Stimulated activated CD8-positive, alpha-beta memory T cell treated with anti-CD3 and anti-CD28 coated beads, Interleukin-15, amount 100 ng/mL, for 24 hours (primary cell): ENCODE data around the gene MIPOL1.
"Not testable (repeated sequence)": the region's sequence is repeated elsewhere in the genome, so short reads cannot be mapped to it uniquely, and the experiment has no call there.

Source experiments
- DNase-seq: peaks from one replicate; pipeline ENCODE4 v3.0.0-alpha.2; 2020; ENCODE audit warnings: low read depth

Gene MIPOL1

GRCh38 chr14:37284760-37285159 is 87.0 kb downstream of the MIPOL1 start:
- no peak for DNase-seq

GRCh38 chr14:37285220-37285619 is 87.5 kb downstream of the MIPOL1 start:
- DNase-seq = no peak

GRCh38 chr14:37289688-37290087 is 92.0 kb downstream of the MIPOL1 start:
- no peak for DNase-seq

DNA sequence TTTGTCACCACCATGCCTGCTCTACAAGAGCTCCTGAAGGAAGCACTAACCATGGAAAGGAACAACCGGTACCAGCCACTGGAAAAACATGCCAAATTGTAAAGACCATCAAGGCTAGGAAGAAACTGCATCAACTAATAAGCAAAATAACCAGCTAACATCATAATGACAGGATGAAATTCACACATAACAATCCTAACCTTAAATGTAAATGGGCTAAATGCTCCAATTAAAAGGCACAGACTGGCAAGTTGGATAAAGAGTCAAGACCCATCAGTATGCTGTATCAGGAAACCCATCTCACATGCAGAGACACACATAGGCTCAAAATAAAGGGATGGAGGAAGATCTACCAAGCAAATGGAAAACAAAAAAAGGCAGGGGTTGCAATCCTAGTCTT is 97.5 kb downstream of the MIPOL1 start:
- DNase-seq = not testable (repeated sequence)

GRCh38 chr14:37311252-37311651 is 113.5 kb downstream of the MIPOL1 start:
- DNase-seq = no peak

- no peak for DNase-seq
Observed at GRCh38 chr14:37318938-37319337, 121.2 kb downstream of the MIPOL1 start.

DNA sequence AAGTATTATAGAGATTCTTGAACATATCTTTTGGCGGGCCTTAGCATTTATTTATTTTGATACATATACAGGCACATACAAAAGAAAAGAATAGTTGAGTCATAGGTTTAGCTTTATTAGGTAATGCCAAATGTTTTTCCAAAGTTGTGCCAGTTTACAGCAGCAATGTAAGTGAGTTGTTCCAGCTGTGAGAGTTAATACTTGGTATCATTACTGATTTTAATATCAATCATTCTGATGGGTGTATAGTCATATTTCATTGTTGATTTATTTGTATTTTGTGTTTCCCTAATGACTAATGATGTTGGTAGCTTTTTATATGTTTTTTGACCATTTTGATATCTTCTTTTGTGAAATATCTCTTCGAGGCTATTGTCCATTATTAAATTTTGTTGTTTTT is 122.4 kb downstream of the MIPOL1 start:
- DNase-seq = no peak

DNA sequence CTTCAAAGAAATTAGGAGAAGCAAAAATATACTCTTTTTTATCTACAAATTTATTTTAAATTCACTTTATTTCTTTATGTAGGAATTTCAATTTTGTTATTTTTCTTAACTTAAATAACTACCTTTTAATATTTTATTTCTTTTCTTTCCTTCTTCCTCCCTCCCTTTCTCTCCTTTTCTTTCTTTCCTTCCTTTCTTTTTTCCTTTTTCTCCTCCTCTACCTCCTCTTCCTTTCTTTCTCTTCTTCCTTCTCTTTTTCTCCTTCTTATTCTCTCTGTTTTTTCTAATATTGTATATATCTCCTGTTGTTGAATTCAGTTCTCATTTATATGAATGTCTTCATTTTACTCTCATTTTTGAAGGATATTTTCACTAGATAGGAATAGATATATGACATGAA is 127.6 kb downstream of the MIPOL1 start:
- no peak for DNase-seq

DNA sequence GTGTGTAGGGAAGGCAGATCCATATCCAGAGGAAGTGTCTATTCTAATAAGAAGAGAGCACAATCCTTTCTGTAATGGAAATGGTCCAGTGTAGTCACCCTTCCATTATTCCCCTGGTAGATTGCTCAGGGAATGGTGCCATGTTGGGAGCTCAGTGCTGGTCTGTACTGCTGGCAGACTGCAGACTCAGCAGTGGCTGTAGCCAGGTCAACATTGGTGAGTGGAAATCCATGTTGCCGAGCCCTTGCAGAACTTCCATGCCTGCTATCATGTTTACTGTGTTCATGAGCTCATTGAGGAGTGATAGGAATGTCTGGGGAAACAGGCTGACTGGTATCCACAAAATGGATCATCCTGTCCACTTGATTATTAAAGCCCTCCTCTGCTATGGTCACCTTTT is 128.7 kb downstream of the MIPOL1 start:
- DNase-seq = no peak

DNA sequence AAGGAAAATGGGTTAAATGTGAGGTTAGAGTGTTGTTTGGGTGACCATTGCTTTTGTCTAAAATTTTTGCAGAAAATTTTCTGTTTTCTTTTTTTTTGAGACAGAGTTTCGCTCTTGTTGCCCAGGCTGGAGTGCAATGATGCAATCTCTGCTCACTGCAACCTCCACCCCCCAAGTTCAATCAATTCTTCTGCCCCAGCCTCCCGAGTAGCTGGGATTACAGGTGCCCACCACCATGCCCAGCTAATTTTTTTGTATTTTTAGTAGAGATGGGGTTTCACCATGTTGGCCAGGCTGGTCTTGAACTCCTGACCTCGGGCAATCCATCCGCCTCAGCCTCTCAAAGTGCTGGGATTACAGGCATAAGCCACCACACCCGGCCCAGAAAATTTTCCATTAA is 130.2 kb downstream of the MIPOL1 start:
- DNase-seq = not testable (repeated sequence)

- DNase-seq = no peak
Observed at GRCh38 chr14:37328673-37329072, 130.9 kb downstream of the MIPOL1 start.

DNA sequence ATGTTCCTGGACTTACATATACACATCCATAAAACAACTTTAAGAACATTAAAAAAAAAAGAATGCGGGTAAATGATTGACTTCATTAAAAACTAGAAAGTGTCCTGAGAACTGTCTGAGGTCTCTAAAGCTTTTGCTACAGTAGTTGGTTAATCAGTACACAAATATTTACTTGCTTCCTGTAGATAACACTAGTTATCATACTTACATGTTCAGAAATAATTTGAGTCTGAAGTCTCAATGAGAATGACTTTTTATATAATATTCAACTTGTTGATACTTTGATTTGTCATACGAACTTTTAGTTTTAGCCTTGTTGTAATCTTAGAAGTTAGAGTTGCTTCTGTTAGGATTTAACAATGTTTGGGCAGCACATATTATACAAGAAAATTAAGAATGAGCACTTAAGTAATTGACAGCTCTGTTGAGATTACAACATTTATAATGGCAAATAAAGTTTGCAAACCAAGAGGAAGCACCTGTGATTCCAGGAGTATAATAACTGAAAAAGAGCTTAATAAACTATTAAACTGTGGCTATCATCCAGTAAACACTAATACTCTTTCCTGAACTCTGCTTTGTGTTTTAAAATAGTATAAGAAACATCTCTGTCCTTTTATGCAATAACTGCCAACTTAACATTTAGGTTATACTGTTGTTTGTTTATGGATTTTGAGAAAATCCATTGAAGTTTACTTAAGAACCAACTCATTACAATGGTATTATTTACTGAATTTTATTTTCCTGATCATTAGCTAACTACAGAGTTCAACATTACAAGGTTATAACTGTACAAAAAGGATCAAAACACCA is 131.7 kb downstream of the MIPOL1 start:
- DNase-seq = no peak

GRCh38 chr14:37330910-37331309 is 133.2 kb downstream of the MIPOL1 start:
- no peak for DNase-seq

DNA sequence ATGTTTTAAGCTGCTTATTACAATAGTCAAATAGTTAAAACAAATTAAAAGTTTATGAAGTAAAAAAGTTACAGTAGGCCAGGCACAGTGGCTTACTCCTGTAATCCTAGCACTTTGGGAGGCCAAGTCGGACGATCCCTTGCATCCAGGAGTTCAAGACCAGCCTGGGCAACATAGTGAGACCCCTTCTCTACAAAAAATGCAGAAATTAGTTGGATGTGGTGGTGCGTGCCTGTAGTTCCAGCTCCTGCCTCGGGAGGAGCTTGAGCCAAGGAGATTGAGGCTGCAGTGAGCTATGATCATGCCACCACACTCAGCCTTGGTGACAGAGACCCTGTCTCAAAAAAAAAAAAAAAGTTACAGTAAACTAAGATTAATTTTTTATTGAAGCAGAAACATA is 142.6 kb downstream of the MIPOL1 start:
- DNase-seq = no peak

- no peak for DNase-seq
Observed at GRCh38 chr14:37343307-37344094, 145.8 kb downstream of the MIPOL1 start.

GRCh38 chr14:37363661-37364060 is 165.9 kb downstream of the MIPOL1 start:
- no peak for DNase-seq

GRCh38 chr14:37369425-37369824 is 171.7 kb downstream of the MIPOL1 start:
- DNase-seq = no peak

GRCh38 chr14:37375566-37375965 is 177.8 kb downstream of the MIPOL1 start:
- no peak for DNase-seq

DNA sequence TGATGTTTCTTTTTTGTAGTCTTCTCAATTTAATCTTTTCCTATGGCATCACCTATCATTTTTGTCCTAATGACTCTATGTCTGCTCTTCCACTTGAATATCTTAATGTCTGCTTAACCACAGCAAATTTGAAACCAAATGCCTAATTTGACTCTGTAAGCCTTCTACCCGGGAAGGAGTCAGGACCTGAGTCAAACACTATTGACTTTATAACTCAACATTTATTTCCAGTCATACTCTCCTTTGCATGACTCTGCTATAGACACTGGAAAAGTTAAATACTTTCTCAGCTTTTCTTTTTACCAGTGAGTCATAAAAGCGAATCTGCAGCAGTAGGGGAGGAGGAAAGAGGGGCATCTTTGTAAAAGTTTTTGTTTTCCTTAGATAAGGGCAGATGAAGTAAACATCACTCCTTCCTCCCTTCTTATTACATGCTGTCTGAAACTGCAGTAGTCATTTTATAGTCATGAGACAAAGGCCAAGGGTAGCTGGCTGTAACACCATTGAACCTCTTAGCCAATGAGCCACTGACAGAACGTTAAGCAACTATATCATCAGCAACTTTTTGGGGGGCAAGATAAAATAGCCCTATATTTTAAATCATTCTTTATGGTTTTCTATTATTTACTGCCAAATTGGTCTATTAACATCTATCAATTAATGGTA is 179.3 kb downstream of the MIPOL1 start:
- no peak for DNase-seq

GRCh38 chr14:37384870-37385596 is 187.3 kb downstream of the MIPOL1 start:
- DNase-seq = no peak

- DNase-seq = not testable (repeated sequence)
Observed at GRCh38 chr14:37397157-37397940, 199.6 kb downstream of the MIPOL1 start.

GRCh38 chr14:37397941-37398215 is 200.1 kb downstream of the MIPOL1 start:
- no peak for DNase-seq
